K562 (cell line): Measurements from ENCODE around the gene DCXR. TPM values are rescaled to one million over a fixed set of nuclear protein-coding genes. Genes with fewer than 3 reads are reported as not detected.

Experiments used
- BMI1 ChIP-seq: fragments of 150-350 bp; IDR thresholded peaks from 2 replicates; pipeline ENCODE4 v1.6.1; 2014; ENCODE audit warnings: low read length
- GATA2 ChIP-seq: sonication (generic); formaldehyde crosslinking; IDR thresholded peaks from 2 replicates; pipeline ENCODE4 v1.4.0; 2020; ENCODE audit warnings: mild to moderate bottlenecking, missing genetic modification reagents
- GATAD2B ChIP-seq: fragments of 450-650 bp; IDR thresholded peaks from 2 replicates; pipeline ENCODE4 v1.6.1; 2017; ENCODE audit warnings: mild to moderate bottlenecking, borderline replicate concordance
- MXD1 ChIP-seq: fragments of 250-450 bp; sonication (Bioruptor Pico); IDR thresholded peaks from 2 replicates; pipeline ENCODE4 v1.8.0; 2021; ENCODE audit warnings: borderline replicate concordance, mild to moderate bottlenecking, moderate library complexity; ENCODE audit not compliant: poor library complexity, severe bottlenecking
- PCBP1 ChIP-seq: fragments of 200-400 bp; formaldehyde crosslinking; IDR thresholded peaks from 2 replicates; pipeline ENCODE4 v1.6.1; 2018; ENCODE audit warnings: mild to moderate bottlenecking, low read depth, low read length; ENCODE audit not compliant: poor library complexity, severe bottlenecking
- POLR2AphosphoS5 ChIP-seq: IDR thresholded peaks from 2 replicates; pipeline ENCODE4 v1.6.1; 2011; ENCODE audit warnings: mild to moderate bottlenecking, low read depth, low read length, moderate library complexity; ENCODE audit not compliant: control insufficient read depth, insufficient read depth
- RBM39 ChIP-seq: fragments of 200-400 bp; formaldehyde crosslinking; optimal IDR thresholded peaks from 2 replicates; pipeline ENCODE3; 2018; ENCODE audit warnings: low read depth, low read length
- RNF2 ChIP-seq: sonication (generic); IDR thresholded peaks from 2 replicates; pipeline ENCODE4 v1.6.1; 2016
- RUNX1 ChIP-seq: sonication (generic); IDR thresholded peaks from 2 replicates; pipeline ENCODE4 v1.6.1; 2016; ENCODE audit warnings: antibody characterized with exemption, low read depth
- STAT6 ChIP-seq: sonication (generic); formaldehyde crosslinking; IDR thresholded peaks from 2 replicates; pipeline ENCODE4 v1.8.1; 2023; ENCODE audit warnings: mild to moderate bottlenecking, missing genetic modification reagents
- SUPT5H ChIP-seq: fragments of 450-650 bp; IDR thresholded peaks from 2 replicates; pipeline ENCODE4 v1.6.1; 2016
- TAL1 ChIP-seq: fragments of 450-650 bp; IDR thresholded peaks from 2 replicates; pipeline ENCODE4 v1.6.1; 2016; ENCODE audit warnings: mild to moderate bottlenecking
- TCF7L2 ChIP-seq: fragments of 150-350 bp; IDR thresholded peaks from 2 replicates; pipeline ENCODE4 v1.6.1; 2016; ENCODE audit warnings: low read depth, mild to moderate bottlenecking, low read length, moderate library complexity
- TFE3 ChIP-seq: fragments of 450-650 bp; formaldehyde crosslinking; IDR thresholded peaks from 2 replicates; pipeline ENCODE4 v1.4.0; 2020; ENCODE audit warnings: mild to moderate bottlenecking, mixed read lengths
- ZBTB49 ChIP-seq: sonication (generic); formaldehyde crosslinking; IDR thresholded peaks from 2 replicates; pipeline ENCODE4 v1.8.0; 2022; ENCODE audit warnings: missing genetic modification reagents, mild to moderate bottlenecking, borderline replicate concordance
- ZNF121 ChIP-seq: sonication (generic); formaldehyde crosslinking; conservative IDR thresholded peaks from 2 replicates; pipeline ENCODE4 v1.8.0; 2022; ENCODE audit warnings: missing genetic modification reagents
- ZNF134 ChIP-seq: fragments of 250-450 bp; sonication (Bioruptor Pico); conservative IDR thresholded peaks from 2 replicates; pipeline ENCODE4 v1.4.0; 2020
- ZNF639 ChIP-seq, 2 experiments: fragments of 200-800 bp in 1 of 2; sonication (Bioruptor generic) in 1 of 2; sonication (generic) in 1 of 2; formaldehyde crosslinking in 1 of 2; IDR thresholded peaks in 1 of 2; conservative IDR thresholded peaks in 1 of 2; 2 replicates each; pipeline versions ENCODE4 v1.5.0 to v1.6.1; 2016 to 2020; ENCODE audit warnings: missing compliant biosample characterization in 1 of 2, missing genetic modification characterization in 1 of 2, missing genetic modification reagents in 1 of 2
- polyA plus RNA-seq, 8 experiments: library from polyadenylated mRNA; depleted of rRNA in 4 of 8; stranded (reverse) in 5 of 8; unstranded in 3 of 8; fragments of >200 nt; fragmentation: Nextera tagmentation in 2 of 8; fragmentation: Illumina TruSeq in 1 of 8; extraction: Ambion mirVana in 2 of 8; extraction: Trizol in 1 of 8; gene quantifications; 2 replicates each; pipeline versions ENCODE4 v1.2.1 to v1.2.3, GENCODE V29; 2011 to 2014; ENCODE audit warnings: inconsistent platforms in 1 of 8, missing spikeins in 1 of 8
- total RNA-seq, 7 experiments: library from RNA; depleted of rRNA in 6 of 7; stranded (reverse); fragments of >200 nt in 6 of 7; fragmentation: Illumina TruSeq in 2 of 7; extraction: Trizol in 2 of 7; gene quantifications; 2 replicates each; pipeline versions ENCODE4 v1.2.1 to v1.2.3, GENCODE V29; 2011 to 2021; ENCODE audit warnings: low replicate concordance in 1 of 7

DCXR gene
- total and polyA plus RNA-seq, 9 of the 15 experiments (the other 6 are each of a cell fraction or from before 2014, with no cell fraction given), result 21.3 to 274 (median 156) TPM

- TF ChIP-seq ZNF639 (CRISPR knock-in tag; conservative IDR thresholded peaks at IDR 0.05 in 1 of 2, IDR thresholded peaks at IDR 0.05 in 1 of 2) (0 out of 4 replicates have a peak, but pooled peaks of 1 of the 2 experiments have one; percentile 42), ZNF134 (CRISPR knock-in tag) (no peak), STAT6 (CRISPR knock-in tag) (no peak), ZBTB49 (CRISPR knock-in tag) (no peak), RBM39 (peak; percentile 38), ZNF121 (CRISPR knock-in tag) (no peak), GATAD2B (no peak), BMI1 (no peak), TFE3 (no peak), TCF7L2 (no peak), RUNX1 (no peak), TAL1 (peak; percentile 32; the same call in 1 of the 2 replicates), PCBP1 (no peak), GATA2 (CRISPR knock-in tag) (0 out of 2 replicates have a peak, but pooled peaks have one; percentile 12), RNF2 (no peak), SUPT5H (no peak), MXD1 (CRISPR knock-in tag) (no peak), POLR2AphosphoS5 (peak; percentile 37; the same call in 1 of the 2 replicates)
These were observed 15.6 kb downstream of the DCXR start (continued) for GRCh38 chr17:82021900-82022309.
